ENCODE measurements around the gene DLEC1.

DNA sequence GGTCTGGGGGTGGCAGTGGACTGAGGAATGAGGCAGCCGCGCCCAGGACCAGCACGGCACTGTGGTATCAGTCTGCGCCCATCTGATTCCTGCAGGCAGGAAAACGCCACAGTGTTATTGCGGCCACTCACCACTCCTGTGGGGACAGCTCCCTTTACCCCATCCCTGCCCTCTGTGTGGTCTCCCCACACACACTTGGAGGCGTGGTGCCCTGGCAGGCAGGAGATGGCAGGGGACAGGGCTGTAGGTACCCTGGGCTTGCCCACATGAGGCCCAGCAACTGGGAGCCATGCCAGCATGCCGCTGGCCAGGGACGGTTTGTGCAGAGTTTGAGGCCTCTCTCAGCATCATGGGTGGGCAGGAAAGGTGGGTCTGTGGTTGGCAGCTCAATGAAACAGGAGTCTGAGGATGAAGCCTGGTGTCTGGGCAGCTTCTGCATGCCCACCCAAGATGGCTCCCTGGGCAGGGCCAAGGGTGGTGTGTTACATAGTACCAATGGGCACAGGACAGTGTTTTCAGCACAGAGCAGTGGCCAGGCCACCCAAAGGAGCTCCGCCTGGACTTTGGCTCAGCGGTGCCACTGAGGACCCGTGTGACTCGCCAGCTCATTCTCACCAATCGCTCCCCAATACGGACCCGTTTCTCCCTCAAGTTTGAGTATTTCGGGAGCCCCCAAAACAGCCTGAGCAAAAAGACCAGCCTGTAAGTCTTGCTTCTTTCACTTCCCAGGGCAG lies 70.7 kb downstream of the DLEC1 start:
- TF ChIP-seq, protein P1, sequence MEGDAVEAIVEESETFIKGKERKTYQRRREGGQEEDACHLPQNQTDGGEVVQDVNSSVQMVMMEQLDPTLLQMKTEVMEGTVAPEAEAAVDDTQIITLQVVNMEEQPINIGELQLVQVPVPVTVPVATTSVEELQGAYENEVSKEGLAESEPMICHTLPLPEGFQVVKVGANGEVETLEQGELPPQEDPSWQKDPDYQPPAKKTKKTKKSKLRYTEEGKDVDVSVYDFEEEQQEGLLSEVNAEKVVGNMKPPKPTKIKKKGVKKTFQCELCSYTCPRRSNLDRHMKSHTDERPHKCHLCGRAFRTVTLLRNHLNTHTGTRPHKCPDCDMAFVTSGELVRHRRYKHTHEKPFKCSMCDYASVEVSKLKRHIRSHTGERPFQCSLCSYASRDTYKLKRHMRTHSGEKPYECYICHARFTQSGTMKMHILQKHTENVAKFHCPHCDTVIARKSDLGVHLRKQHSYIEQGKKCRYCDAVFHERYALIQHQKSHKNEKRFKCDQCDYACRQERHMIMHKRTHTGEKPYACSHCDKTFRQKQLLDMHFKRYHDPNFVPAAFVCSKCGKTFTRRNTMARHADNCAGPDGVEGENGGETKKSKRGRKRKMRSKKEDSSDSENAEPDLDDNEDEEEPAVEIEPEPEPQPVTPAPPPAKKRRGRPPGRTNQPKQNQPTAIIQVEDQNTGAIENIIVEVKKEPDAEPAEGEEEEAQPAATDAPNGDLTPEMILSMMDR (IDR thresholded peaks at IDR 0.05), result no peak
- no peak for TF ChIP-seq POLR2A (IDR thresholded peaks at IDR 0.05)
